Mammary epithelial cell (primary cell): ENCODE results near the gene IL25.

Experiments
- CTCF ChIP-seq, 2 donors: IDR thresholded peaks in 1 of 2; conservative IDR thresholded peaks in 1 of 2; 2 replicates each; pipeline ENCODE4 v1.5.1; 2011 to 2012; ENCODE audit warnings: inconsistent platforms in 2 of 2, low read length in 2 of 2, mild to moderate bottlenecking in 2 of 2, control low read depth in 1 of 2, low read depth in 1 of 2; ENCODE audit not compliant: insufficient read depth in 1 of 2; ENCODE audit errors: extremely low read depth in 1 of 2
- EZH2 ChIP-seq: IDR thresholded peaks from 2 replicates; pipeline ENCODE4 v1.6.1; 2012; ENCODE audit warnings: low read length, inconsistent platforms, borderline replicate concordance

GRCh38 chr14:23365732-23366425 lies 6.7 kb upstream of the IL25 start:
- TF ChIP-seq EZH2 = no peak
- no peak for TF ChIP-seq CTCF (conservative IDR thresholded peaks at IDR 0.05 in 1 of 2, IDR thresholded peaks at IDR 0.05 in 1 of 2; ENCODE audit: extremely low read depth in 1 of 2, insufficient read depth in 1 of 2, low read depth in 1 of 2, low read length in 2 of 2)
